Activated T-cell treated with anti-CD3 and anti-CD28 coated beads, Interleukin-2, amount 50 U/mL, for 48 hours (primary cell): ENCODE measurements around the gene CKMT1B.
"Not testable (repeated sequence)": the region's sequence is repeated elsewhere in the genome, so short reads cannot be mapped to it uniquely, and the experiment has no call there.

Experiments
- DNase-seq, 2 experiments: peaks; one replicate each; pipeline ENCODE4 v3.0.0-alpha.2; 2020

CKMT1B gene

GRCh38 chr15:43593328-43594190 lies at the start of gene CKMT1B:
CKMT1B (plus strand) TSS chr15:43594027; CDS start chr15:43594219, 192 bp downstream.
- not testable (repeated sequence) for DNase-seq

- no peak for DNase-seq
Measured at GRCh38 chr15:43544266-43544665, 49.6 kb upstream of the CKMT1B start.

- no peak for DNase-seq
Measured at GRCh38 chr15:43545426-43545825, 48.4 kb upstream of the CKMT1B start.

- no peak for DNase-seq
Measured at GRCh38 chr15:43547539-43547938, 46.3 kb upstream of the CKMT1B start.

- DNase-seq: no peak
Measured at GRCh38 chr15:43550527-43551363, 43.1 kb upstream of the CKMT1B start.

GRCh38 chr15:43552256-43552655 lies 41.6 kb upstream of the CKMT1B start:
- DNase-seq: no peak

GRCh38 chr15:43552986-43553385 lies 40.8 kb upstream of the CKMT1B start:
- no peak for DNase-seq

- DNase-seq: not testable (repeated sequence)
Measured at GRCh38 chr15:43562753-43563152, 31.1 kb upstream of the CKMT1B start.

- DNase-seq: not testable (repeated sequence)
Measured at GRCh38 chr15:43563793-43564192, 30.0 kb upstream of the CKMT1B start.

GRCh38 chr15:43566615-43567014 lies 27.2 kb upstream of the CKMT1B start:
- DNase-seq: not testable (repeated sequence)

- not testable (repeated sequence) for DNase-seq
Measured at GRCh38 chr15:43574607-43575006, 19.2 kb upstream of the CKMT1B start.

- not testable (repeated sequence) for DNase-seq
Measured at GRCh38 chr15:43589778-43590466, 3.9 kb upstream of the CKMT1B start, which contains the start of gene PPIP5K1. PPIP5K1 (minus strand) TSS chr15:43590208; CDS start chr15:43584504, 5,704 bp downstream.

- not testable (repeated sequence) for DNase-seq
Measured at GRCh38 chr15:43592841-43593240, 986 bp upstream of the CKMT1B start.

GRCh38 chr15:43599131-43599530 lies 5.3 kb downstream of the CKMT1B start:
- not testable (repeated sequence) for DNase-seq

- not testable (repeated sequence) for DNase-seq
Measured at GRCh38 chr15:43600200-43600599, 6.4 kb downstream of the CKMT1B start.

- not testable (repeated sequence) for DNase-seq
Measured at GRCh38 chr15:43602233-43602632, 8.4 kb downstream of the CKMT1B start.

GRCh38 chr15:43617750-43618149 lies 23.9 kb downstream of the CKMT1B start:
- not testable (repeated sequence) for DNase-seq

- not testable (repeated sequence) for DNase-seq
Measured at GRCh38 chr15:43618700-43619099, 24.9 kb downstream of the CKMT1B start, which contains the start of gene STRC. STRC (minus strand) TSS chr15:43618800; CDS start chr15:43618722, 78 bp downstream.

GRCh38 chr15:43622068-43622799 lies 28.4 kb downstream of the CKMT1B start:
- DNase-seq: not testable (repeated sequence)

GRCh38 chr15:43625106-43625505 lies 31.3 kb downstream of the CKMT1B start:
- DNase-seq: no peak

GRCh38 chr15:43626937-43627336 lies 33.1 kb downstream of the CKMT1B start:
- not testable (repeated sequence) for DNase-seq
